ENCODE data around the gene MLH3. TPM values are rescaled to one million over a fixed set of nuclear protein-coding genes. Genes with fewer than 3 reads are reported as not detected.
A peak's percentile ranks its signal among the peaks of the same experiment; 100 is the strongest.

Gene MLH3
- polyA plus RNA-seq, 5 donors: 32.2 to 49.3 (median 38.2) TPM

GRCh38 chr14:74988993-74989392 lies 62.3 kb downstream of the MLH3 start:
- DNase-seq: no peak

GRCh38 chr14:74988131-74988530 lies 63.1 kb downstream of the MLH3 start:
- DNase-seq: no peak

GRCh38 chr14:74985806-74986205 lies 65.5 kb downstream of the MLH3 start:
- no peak for DNase-seq

GRCh38 chr14:74985028-74985310 lies 66.3 kb downstream of the MLH3 start:
- no peak for DNase-seq

GRCh38 chr14:74984236-74985027 lies 66.8 kb downstream of the MLH3 start:
- no peak for DNase-seq

- DNase-seq: no peak
These were observed 67.9 kb downstream of the MLH3 start for GRCh38 chr14:74983343-74983742.

GRCh38 chr14:74982661-74983060 lies 68.6 kb downstream of the MLH3 start:
- DNase-seq: no peak

- no peak for DNase-seq
These were observed 69.4 kb downstream of the MLH3 start for GRCh38 chr14:74981833-74982232.

GRCh38 chr14:74981462-74981782 lies 69.8 kb downstream of the MLH3 start:
- no peak for DNase-seq

GRCh38 chr14:74980731-74981461 lies 70.4 kb downstream of the MLH3 start:
- DNase-seq: peak; percentile 54 to 65

- DNase-seq: no peak
These were observed 70.9 kb downstream of the MLH3 start for GRCh38 chr14:74980398-74980730.

- DNase-seq: no peak
These were observed 71.5 kb downstream of the MLH3 start for GRCh38 chr14:74979442-74980397.

GRCh38 chr14:74979029-74979428 lies 72.2 kb downstream of the MLH3 start:
- DNase-seq: no peak

- DNase-seq: no peak
These were observed 72.8 kb downstream of the MLH3 start for GRCh38 chr14:74978416-74978947.

GRCh38 chr14:74977901-74978385 lies 73.3 kb downstream of the MLH3 start:
- no peak for DNase-seq

- DNase-seq: no peak
These were observed 73.9 kb downstream of the MLH3 start for GRCh38 chr14:74977164-74977900.

GRCh38 chr14:74976264-74977113 lies 74.8 kb downstream of the MLH3 start:
- DNase-seq: no peak

GRCh38 chr14:74975059-74975810 lies 76.0 kb downstream of the MLH3 start:
- DNase-seq: peak; percentile 90

GRCh38 chr14:74974364-74975058 lies 76.8 kb downstream of the MLH3 start:
- no peak for DNase-seq
